ENCODE results near the gene FAHD2A. TPM values are rescaled to one million over a fixed set of nuclear protein-coding genes. Genes with fewer than 3 reads are reported as not detected.

The FAHD2A gene
- total RNA-seq, 4 donors from 2014 or later: 10.7 to 112 (median 87.1) TPM

GRCh38 chr2:95362486-95362885, 40.0 kb upstream of the FAHD2A start:
- no peak overlapping the region for H3K4me3 ChIP-seq
- H3K9me3 ChIP-seq: no peaks in the 10 kb centered on the region
- H3K36me3 ChIP-seq: no peaks in the 10 kb centered on the region
- DNase-seq: peak in 1 of 3 donors; percentile 29
- TF ChIP-seq POLR2A (IDR thresholded peaks at IDR 0.05): no peak
- no peak for TF ChIP-seq CTCF (IDR thresholded peaks at IDR 0.05)
- no peaks in the 10 kb centered on the region for H3K4me1 ChIP-seq
- no peak overlapping the region for H3K27ac ChIP-seq
- no peaks in the 10 kb centered on the region for H3K27me3 ChIP-seq

DNA sequence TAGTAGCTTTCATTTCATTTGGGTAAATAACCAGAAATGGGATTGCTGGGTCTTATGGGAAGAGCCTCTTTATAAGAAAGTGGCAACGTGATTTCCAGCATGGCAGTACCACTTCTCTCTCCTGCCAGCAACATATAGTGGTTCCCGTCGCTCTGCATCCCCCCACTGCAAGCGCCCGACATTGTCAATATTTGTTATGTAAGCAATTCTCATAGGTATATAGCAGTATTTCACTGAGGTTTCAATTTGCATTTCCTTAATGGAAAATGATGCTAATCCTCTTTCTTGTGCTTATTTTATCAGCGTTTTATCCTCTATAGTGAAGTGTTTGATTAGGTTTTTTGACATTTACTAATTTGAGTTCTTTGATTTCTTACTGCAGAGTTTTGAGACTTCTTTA, 36.0 kb upstream of the FAHD2A start:
- no peak overlapping the region for H3K4me3 ChIP-seq
- DNase-seq: peak in 1 of 3 donors; percentile 4

GRCh38 chr2:95372216-95372829, 30.2 kb upstream of the FAHD2A start:
- Histone ChIP-seq H3K4me1 (no peaks in the 10 kb centered on the region), H3K9me3 (no peaks in the 10 kb centered on the region), H3K36me3 (no peaks in the 10 kb centered on the region), H3K27me3 (no peaks in the 10 kb centered on the region), H3K27ac (no peak overlapping the region), H3K4me3 (no peak overlapping the region)
- peak in 1 of 3 donors; percentile 32 for DNase-seq
- TF ChIP-seq POLR2A (IDR thresholded peaks at IDR 0.05) (no peak), CTCF (IDR thresholded peaks at IDR 0.05) (no peak)

More for the DNA sequence above, 36.0 kb upstream of the FAHD2A start:
- Histone ChIP-seq H3K36me3 (no peaks in the 10 kb centered on the region), H3K4me1 (no peaks in the 10 kb centered on the region), H3K9me3 (no peaks in the 10 kb centered on the region), H3K27me3 (no peaks in the 10 kb centered on the region), H3K27ac (no peak overlapping the region)
- TF ChIP-seq CTCF (IDR thresholded peaks at IDR 0.05) (no peak), POLR2A (IDR thresholded peaks at IDR 0.05) (no peak)

- no peaks in the 10 kb centered on the region for H3K36me3 ChIP-seq
- peak in 2 of 3 donors; percentile 25 to 37 for DNase-seq
- no peak for TF ChIP-seq POLR2A (IDR thresholded peaks at IDR 0.05)
- no peak for TF ChIP-seq CTCF (IDR thresholded peaks at IDR 0.05)
- H3K4me3 ChIP-seq: no peak overlapping the region
- H3K9me3 ChIP-seq: no peaks in the 10 kb centered on the region
- H3K27me3 ChIP-seq: no peaks in the 10 kb centered on the region
- no peak overlapping the region for H3K27ac ChIP-seq
- H3K4me1 ChIP-seq: no peaks in the 10 kb centered on the region
Measured at GRCh38 chr2:95372845-95373244, 29.7 kb upstream of the FAHD2A start.

GRCh38 chr2:95374029-95374428, 28.5 kb upstream of the FAHD2A start:
- no peaks in the 10 kb centered on the region for H3K27me3 ChIP-seq
- H3K4me3 ChIP-seq: no peak overlapping the region
- DNase-seq: peak in 2 of 3 donors; percentile 30 to 31
- no peaks in the 10 kb centered on the region for H3K36me3 ChIP-seq
- no peak for TF ChIP-seq POLR2A (IDR thresholded peaks at IDR 0.05)
- TF ChIP-seq CTCF (IDR thresholded peaks at IDR 0.05): no peak
- H3K27ac ChIP-seq: no peak overlapping the region
- H3K4me1 ChIP-seq: no peaks in the 10 kb centered on the region
- H3K9me3 ChIP-seq: no peaks in the 10 kb centered on the region

Data from Peyer's patch (tissue), 4 donors.